ENCODE results near the gene CFAP410.

DNA sequence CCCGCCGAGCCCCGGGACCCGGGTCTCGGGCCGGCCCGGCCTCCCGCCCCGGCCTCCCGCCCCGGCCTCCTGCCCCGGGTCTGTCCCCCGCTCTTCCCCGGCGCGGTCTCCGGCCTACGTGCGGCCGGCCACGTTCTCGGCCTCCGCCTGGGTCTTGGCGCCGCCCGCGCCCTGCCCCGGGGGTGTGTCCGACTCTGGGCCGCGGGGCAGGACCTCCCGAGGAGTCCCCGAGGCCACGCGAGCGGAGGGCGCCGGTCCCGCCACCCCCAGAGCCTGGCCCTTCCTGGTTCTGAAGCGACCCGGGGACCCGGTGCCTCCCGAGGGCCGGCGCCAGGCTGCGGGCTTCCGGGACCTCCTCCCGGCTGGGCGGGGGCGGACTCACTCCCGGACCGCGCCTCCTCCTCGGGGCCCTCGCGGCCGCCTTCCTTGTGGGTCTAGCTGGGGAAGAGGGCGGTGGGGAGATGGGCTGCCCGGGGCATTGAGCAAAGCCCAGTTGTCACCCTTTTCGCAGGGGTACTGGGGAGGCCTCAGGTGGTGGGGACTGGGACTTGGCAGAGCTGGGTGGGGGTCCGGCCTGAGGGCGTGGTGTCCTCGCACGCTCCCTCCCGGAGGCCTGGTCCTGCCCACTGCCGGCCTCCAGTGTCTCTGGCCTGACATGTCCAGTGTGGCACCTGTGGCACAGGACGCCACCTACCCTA is 38.8 kb downstream of the CFAP410 start:
- no peak for TF ChIP-seq POLR2A (IDR thresholded peaks at IDR 0.05)
- TF ChIP-seq, protein P1, sequence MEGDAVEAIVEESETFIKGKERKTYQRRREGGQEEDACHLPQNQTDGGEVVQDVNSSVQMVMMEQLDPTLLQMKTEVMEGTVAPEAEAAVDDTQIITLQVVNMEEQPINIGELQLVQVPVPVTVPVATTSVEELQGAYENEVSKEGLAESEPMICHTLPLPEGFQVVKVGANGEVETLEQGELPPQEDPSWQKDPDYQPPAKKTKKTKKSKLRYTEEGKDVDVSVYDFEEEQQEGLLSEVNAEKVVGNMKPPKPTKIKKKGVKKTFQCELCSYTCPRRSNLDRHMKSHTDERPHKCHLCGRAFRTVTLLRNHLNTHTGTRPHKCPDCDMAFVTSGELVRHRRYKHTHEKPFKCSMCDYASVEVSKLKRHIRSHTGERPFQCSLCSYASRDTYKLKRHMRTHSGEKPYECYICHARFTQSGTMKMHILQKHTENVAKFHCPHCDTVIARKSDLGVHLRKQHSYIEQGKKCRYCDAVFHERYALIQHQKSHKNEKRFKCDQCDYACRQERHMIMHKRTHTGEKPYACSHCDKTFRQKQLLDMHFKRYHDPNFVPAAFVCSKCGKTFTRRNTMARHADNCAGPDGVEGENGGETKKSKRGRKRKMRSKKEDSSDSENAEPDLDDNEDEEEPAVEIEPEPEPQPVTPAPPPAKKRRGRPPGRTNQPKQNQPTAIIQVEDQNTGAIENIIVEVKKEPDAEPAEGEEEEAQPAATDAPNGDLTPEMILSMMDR (IDR thresholded peaks at IDR 0.05): no peak
